IPS-18c (cell line): Measurements from ENCODE around the gene SMPD3.

Experiments
- H3K4me3 ChIP-seq: 2 replicates; pipeline ENCODE4 v1.7.0; 2013; ENCODE audit warnings: low read depth, mild to moderate bottlenecking, low read length, moderate library complexity; ENCODE audit not compliant: insufficient read depth
- H3K9me3 ChIP-seq: one replicate; pipeline ENCODE4 v1.6.1; 2013; ENCODE audit warnings: mild to moderate bottlenecking, low read length, moderate library complexity; ENCODE audit not compliant: control insufficient read depth, insufficient read depth

Gene SMPD3

GRCh38 chr16:68478526-68479250, 30.4 kb upstream of the SMPD3 start:
- no peak overlapping the region for H3K4me3 ChIP-seq
- peaks cover 2% of the 10 kb centered on the region for H3K9me3 ChIP-seq

DNA sequence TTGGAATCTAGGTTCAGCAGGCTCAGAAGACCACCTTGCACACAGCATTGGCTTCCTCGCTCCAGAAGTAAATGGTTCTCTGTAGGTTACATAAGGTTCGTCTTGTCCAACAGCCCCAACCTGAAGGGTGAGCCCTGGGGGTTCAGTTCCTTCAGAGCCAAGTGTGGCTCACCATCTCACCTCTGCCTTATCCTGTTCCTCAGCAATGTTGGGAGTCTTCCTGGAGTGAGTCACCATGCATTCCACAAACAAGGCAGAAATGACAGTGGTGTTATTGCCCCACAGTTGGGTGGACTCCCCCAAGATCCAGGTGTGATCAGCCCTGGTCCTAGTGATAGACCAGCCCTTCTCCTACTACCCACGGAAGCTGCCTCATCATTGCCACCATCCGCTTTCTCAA, 26.8 kb upstream of the SMPD3 start:
- Histone ChIP-seq H3K4me3 (no peak overlapping the region), H3K9me3 (peaks cover 2% of the 10 kb centered on the region)

DNA sequence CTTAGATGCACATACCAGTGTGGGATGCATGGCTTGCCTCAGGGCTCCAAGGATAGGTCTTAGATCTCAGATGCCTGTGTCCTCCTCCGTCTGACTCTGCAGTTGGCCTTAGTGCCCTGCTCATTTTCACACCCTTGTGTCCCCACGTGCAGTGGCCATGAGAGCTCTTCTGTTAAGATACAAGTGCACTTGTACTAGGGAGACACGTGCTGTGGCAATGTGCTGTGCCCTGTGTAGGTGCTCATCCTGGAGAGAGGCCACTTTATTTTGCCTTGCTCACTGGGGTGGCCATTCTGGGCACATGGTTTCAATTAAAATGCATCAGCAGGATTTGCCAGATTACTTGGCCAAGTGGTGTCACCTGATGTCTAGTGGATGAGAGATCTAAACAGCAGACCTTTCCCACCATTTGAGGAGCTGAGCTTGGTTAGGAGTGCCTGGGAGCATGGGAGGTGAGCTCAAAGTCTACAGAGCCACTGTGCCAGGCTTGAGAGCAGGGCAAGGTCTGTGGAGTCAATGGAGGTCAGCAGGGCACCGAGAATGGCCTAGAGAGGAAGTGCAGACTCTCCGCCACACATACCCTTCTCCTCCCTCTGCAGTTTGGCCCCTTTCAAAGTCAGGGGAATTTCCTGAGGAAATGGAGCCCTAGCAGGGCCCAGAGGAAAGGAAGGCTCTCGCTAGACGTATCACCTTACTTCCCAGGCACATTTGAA, 25.2 kb upstream of the SMPD3 start:
- peaks cover 2% of the 10 kb centered on the region for H3K9me3 ChIP-seq
- H3K4me3 ChIP-seq: no peak overlapping the region

DNA sequence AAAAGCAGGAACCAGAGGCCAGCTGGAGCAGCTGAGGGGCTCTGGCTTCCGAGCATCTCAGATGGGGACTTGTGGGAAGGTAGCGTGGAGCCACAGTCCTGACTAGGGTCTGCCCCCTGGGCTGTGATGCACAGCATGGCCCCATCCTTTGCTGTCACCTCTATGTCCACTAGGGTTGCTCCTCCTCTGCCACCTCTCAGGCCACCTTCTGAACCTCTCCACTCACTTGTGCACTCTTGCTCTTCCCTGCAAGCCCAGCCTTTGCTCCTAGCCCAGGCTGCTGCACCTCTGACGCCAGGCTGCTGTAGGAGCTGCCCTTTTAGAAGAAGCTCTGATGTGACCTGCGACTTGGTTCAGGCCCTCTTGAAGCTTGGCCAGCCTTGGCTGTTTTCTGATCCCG, 24.3 kb upstream of the SMPD3 start:
- no peaks in the 10 kb centered on the region for H3K9me3 ChIP-seq
- H3K4me3 ChIP-seq: no peak overlapping the region

GRCh38 chr16:68470461-68471150, 22.3 kb upstream of the SMPD3 start:
- no peaks in the 10 kb centered on the region for H3K9me3 ChIP-seq
- no peak overlapping the region for H3K4me3 ChIP-seq

DNA sequence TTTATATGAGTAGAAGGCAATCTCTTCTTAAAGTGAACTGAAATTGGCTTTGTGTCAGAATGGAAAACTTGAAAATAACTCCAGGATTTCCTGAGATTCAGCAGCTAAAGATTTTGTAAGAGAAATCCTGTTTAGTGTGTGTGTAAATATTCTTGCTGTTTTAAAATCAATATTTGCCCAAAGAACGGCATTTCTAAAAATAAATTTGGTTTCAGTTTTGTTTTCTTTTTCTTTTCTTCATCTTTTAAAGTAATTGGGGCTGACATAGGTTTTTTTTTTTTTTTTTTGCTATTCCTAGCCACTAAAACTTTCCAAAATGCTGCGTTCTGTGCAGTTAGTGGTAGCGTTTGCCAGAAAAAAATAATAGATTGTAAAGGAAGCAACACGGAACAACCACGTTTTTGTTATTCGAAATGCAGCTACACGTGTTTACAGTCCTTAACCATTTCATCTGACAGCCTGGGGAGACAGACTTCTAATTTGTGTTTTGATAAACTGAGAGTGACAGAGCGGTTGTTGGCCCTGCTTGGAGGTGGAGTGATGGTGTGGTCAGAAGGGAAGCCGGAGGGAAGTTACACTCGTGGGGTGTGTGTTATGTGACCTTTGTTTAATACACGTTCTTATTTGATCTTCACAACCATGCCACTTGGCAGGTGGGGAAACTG, 21.6 kb upstream of the SMPD3 start:
- Histone ChIP-seq H3K4me3 (no peak overlapping the region), H3K9me3 (no peaks in the 10 kb centered on the region)

- Histone ChIP-seq H3K4me3 (no peak overlapping the region), H3K9me3 (no peaks in the 10 kb centered on the region)
These were observed 20.5 kb upstream of the SMPD3 start for GRCh38 chr16:68468842-68469241.

GRCh38 chr16:68466174-68466573, 17.9 kb upstream of the SMPD3 start:
- no peak overlapping the region for H3K4me3 ChIP-seq
- H3K9me3 ChIP-seq: no peaks in the 10 kb centered on the region

DNA sequence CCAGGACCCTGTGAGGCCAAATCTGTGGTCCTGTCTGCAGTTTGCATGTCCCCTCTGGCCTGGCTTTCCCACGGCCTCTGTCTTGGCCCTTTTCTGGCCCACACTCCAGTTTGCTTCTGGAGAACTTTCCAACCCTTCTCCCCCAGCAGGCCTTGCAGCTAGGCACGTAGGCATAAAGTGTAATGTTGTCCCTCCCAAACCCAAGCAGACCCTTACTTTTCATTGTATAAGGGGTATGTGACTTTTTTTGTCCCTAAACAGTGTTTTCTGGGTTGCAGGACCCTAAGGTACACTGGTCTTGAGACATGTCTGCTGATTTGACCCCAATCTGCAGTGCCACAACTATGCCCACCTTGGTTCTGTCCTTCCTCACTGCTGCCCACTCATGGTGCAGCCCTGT, 15.6 kb upstream of the SMPD3 start:
- Histone ChIP-seq H3K4me3 (no peak overlapping the region), H3K9me3 (no peaks in the 10 kb centered on the region)

GRCh38 chr16:68460067-68460466, 11.8 kb upstream of the SMPD3 start:
- Histone ChIP-seq H3K4me3 (no peak overlapping the region), H3K9me3 (no peaks in the 10 kb centered on the region)

- Histone ChIP-seq H3K4me3 (no peak overlapping the region), H3K9me3 (no peaks in the 10 kb centered on the region)
These were observed 11.1 kb upstream of the SMPD3 start for GRCh38 chr16:68459457-68459856.

GRCh38 chr16:68458551-68458950, 10.2 kb upstream of the SMPD3 start:
- Histone ChIP-seq H3K4me3 (no peak overlapping the region), H3K9me3 (no peaks in the 10 kb centered on the region)

DNA sequence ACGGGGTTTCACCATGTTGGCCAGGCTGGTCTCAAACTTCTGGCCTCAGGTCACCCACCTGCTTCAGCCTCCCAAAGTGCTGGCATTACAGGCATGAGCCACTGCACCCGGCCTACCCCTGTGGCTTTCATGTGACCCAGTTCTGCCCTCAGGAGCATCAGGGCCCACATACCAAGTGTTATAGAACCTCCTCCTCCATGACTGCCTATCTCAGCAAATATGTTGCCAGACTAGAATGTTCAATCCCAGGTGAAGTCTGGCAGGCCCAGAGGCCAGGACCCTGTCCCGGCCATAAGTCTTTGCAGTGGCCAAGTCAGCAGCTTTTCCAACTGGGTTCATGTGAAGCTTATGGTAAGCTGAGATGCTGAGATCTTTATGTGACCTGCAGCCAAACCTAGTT, 9.8 kb upstream of the SMPD3 start:
- Histone ChIP-seq H3K4me3 (no peak overlapping the region), H3K9me3 (no peaks in the 10 kb centered on the region)

DNA sequence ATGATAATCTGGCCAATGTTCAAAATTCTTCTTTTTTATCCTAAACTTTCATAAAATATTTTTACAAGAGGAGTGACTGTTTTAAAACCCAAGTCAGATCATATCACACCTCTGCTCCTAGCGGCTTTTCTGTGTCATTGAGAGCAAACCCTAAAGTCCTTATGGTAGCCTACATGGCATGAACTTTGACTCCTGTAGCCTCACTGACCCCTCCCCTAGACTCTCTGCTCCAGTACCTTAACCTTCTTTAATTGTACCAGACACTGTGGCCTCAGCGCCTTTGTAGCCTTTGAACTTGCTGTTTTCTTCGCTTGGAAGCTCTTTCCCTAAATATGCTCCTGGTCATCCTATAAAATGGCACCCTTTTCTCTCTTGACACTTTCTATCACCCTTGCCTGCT, 7.3 kb upstream of the SMPD3 start:
- no peaks in the 10 kb centered on the region for H3K9me3 ChIP-seq
- H3K4me3 ChIP-seq: no peak overlapping the region

- H3K9me3 ChIP-seq: no peaks in the 10 kb centered on the region
- no peak overlapping the region for H3K4me3 ChIP-seq
These were observed 6.7 kb upstream of the SMPD3 start for GRCh38 chr16:68454920-68455435.

GRCh38 chr16:68453816-68454215, 5.5 kb upstream of the SMPD3 start:
- Histone ChIP-seq H3K4me3 (no peak overlapping the region), H3K9me3 (no peaks in the 10 kb centered on the region)

- H3K4me3 ChIP-seq: no peak overlapping the region
- H3K9me3 ChIP-seq: no peaks in the 10 kb centered on the region
These were observed 3.9 kb upstream of the SMPD3 start for GRCh38 chr16:68452176-68452575.
